Erythroblast (primary cell): ENCODE data around the gene ERCC8.
"Not testable (repeated sequence)": the region's sequence is repeated elsewhere in the genome, so short reads cannot be mapped to it uniquely, and the experiment has no call there.

Experiments used
- DNase-seq, 2 experiments: peaks; one replicate each; lab custom pipeline; 2025; lab: John Stamatoyannopoulos, UW
- GATA1 ChIP-seq: IDR thresholded peaks from 2 replicates; pipeline ENCODE4 v1.6.1; 2011; ENCODE audit warnings: low read depth, mild to moderate bottlenecking, control low read depth, low read length, moderate library complexity
- POLR2A ChIP-seq: IDR thresholded peaks from 2 replicates; pipeline ENCODE4 v1.6.1; 2011; ENCODE audit warnings: mild to moderate bottlenecking, low read length

Gene ERCC8

GRCh38 chr5:60887096-60887495, 57.8 kb downstream of the ERCC8 start:
- no peak for DNase-seq
- TF ChIP-seq POLR2A (no peak), GATA1 (no peak)

- no peak for DNase-seq
- TF ChIP-seq POLR2A = no peak
- no peak for TF ChIP-seq GATA1
These were observed 58.7 kb downstream of the ERCC8 start for GRCh38 chr5:60886158-60886557.

- no peak for TF ChIP-seq POLR2A
- TF ChIP-seq GATA1 = no peak
- DNase-seq = peak; percentile 6 to 10
These were observed 61.6 kb downstream of the ERCC8 start for GRCh38 chr5:60883229-60883628.

GRCh38 chr5:60872892-60873291, 72.0 kb downstream of the ERCC8 start:
- TF ChIP-seq POLR2A (no peak), GATA1 (no peak)
- DNase-seq = no peak

- TF ChIP-seq GATA1 (no peak), POLR2A (no peak)
- DNase-seq = peak in 1 of 2 experiments; percentile 3
These were observed 74.0 kb downstream of the ERCC8 start for GRCh38 chr5:60870857-60871256.

GRCh38 chr5:60860572-60860971, 84.3 kb downstream of the ERCC8 start:
- not testable (repeated sequence) for DNase-seq

GRCh38 chr5:60856066-60856465, 88.8 kb downstream of the ERCC8 start:
- no peak for DNase-seq
- TF ChIP-seq GATA1 (no peak), POLR2A (no peak)

GRCh38 chr5:60852940-60853339, 91.9 kb downstream of the ERCC8 start:
- DNase-seq = peak in 1 of 2 experiments; percentile 37
- TF ChIP-seq GATA1 = no peak
- no peak for TF ChIP-seq POLR2A

GRCh38 chr5:60852317-60852716, 92.6 kb downstream of the ERCC8 start:
- DNase-seq = no peak
- TF ChIP-seq GATA1 = no peak
- no peak for TF ChIP-seq POLR2A

- DNase-seq = no peak
These were observed 93.2 kb downstream of the ERCC8 start for GRCh38 chr5:60851626-60852025.

GRCh38 chr5:60846298-60846697, 98.6 kb downstream of the ERCC8 start:
- no peak for TF ChIP-seq POLR2A
- no peak for TF ChIP-seq GATA1

More at GRCh38 chr5:60851626-60852025, 93.2 kb downstream of the ERCC8 start:
- no peak for TF ChIP-seq POLR2A
- no peak for TF ChIP-seq GATA1

GRCh38 chr5:60843936-60844905, 100.6 kb downstream of the ERCC8 start, which contains the start of gene ELOVL7:
Gene ELOVL7, minus strand, starts transcription at chr5:60844269. Its CDS starts 56,872 bp downstream, at chr5:60787397.
- DNase-seq = peak; percentile 63 to 64
- no peak for TF ChIP-seq GATA1
- TF ChIP-seq POLR2A = no peak

More at GRCh38 chr5:60846298-60846697, 98.6 kb downstream of the ERCC8 start:
- DNase-seq = no peak

- TF ChIP-seq POLR2A (no peak), GATA1 (no peak)
- DNase-seq = peak; percentile 10 to 11
These were observed 101.4 kb downstream of the ERCC8 start for GRCh38 chr5:60843386-60843935.

GRCh38 chr5:60842871-60843385, 101.9 kb downstream of the ERCC8 start:
- DNase-seq = no peak
- TF ChIP-seq GATA1 (no peak), POLR2A (no peak)
